ENCODE results near the gene SLC17A9.
"Not testable (repeated sequence)": the region's sequence is repeated elsewhere in the genome, so short reads cannot be mapped to it uniquely, and the experiment has no call there.

Gene SLC17A9

GRCh38 chr20:62957136-62958117 lies 4.9 kb downstream of the SLC17A9 start:
- no peak for DNase-seq (ENCODE audit: low spot score)

GRCh38 chr20:62958388-62959100 lies 6.0 kb downstream of the SLC17A9 start:
- no peak for DNase-seq (ENCODE audit: low spot score)

DNA sequence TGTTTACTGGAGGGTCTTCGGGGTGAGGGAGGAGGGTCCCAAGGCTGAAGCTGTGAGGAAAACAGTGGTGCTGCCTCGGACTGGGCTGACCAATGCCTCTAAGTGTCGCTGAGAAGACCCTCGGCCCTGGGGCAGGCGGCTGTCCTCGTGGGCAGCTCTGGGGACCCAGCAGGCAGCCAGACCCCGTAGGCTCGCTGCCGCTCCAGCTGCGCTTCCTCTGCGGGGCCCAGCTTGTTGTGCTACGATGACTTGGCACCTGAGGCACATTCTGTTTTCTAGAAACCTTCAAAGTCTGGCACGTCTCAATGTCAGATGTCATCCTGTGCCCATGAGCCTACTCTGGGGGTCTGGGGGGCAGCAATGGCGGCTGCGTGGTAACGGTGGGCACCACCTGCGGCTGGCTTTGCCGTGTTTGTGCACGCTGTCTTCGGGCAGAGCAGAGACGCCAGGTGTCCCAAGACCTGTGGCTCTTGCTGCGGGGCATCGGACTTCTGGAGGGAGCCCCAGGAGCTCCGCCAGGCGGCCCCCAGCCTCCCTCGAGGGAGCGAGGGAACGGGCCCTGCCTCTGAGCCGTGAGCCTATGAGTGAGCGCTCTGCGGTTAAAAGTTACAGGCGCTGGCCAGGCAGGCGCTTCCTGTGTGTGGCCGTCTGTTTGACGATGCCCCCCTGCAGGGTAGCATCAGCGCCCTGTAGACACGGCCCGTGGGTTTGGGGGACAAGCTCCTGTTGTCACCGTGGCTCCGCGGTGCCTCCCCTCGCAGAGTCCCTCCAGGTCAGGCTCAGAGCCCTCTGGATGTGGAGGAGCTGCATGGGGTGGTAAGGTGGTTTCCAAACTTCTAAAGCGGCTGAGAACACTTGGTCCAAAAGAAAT lies 6.8 kb downstream of the SLC17A9 start:
- no peak for DNase-seq (ENCODE audit: low spot score)

- DNase-seq (ENCODE audit: low spot score) = no peak
Observed at GRCh38 chr20:62959998-62960436, 7.5 kb downstream of the SLC17A9 start.

DNA sequence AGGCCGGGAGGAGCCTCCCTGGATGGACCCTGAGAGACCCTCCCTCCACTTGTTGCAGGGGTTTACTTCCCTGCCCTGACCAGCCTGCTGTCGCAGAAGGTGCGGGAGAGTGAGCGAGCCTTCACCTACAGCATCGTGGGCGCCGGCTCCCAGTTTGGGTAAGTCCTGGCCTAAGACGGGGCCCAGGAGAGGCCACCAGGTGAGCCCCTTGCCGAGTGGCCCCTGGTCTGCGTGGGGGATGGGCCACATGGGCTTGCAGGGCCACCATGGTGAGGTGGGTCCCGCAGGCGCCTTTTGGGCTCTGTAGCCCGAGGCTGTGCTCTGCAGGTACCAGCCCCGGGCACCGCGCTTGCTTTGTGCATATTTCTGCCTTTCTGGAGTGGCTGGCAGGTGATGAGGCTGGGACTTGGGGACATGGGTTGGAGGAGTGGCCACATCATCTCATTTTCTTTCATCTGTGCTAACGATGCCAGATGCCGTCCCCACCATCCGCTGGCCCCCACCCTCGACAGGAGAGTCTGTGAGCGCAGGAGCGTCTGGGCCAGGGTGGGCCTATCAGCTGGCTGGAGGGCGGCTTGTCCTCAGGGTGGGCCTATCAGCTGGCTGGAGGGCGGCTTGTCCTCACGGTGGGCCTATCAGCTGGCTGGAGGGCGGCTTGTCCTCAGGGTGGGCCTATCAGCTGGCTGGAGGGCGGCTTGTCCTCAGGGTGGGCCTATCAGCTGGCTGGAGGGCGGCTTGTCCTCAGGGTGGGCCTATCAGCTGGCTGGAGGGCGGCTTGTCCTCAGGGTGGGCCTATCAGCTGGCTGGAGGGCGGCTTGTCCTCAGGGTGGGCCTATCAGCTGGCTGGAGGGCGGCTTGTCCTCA lies 8.2 kb downstream of the SLC17A9 start:
- DNase-seq (ENCODE audit: low spot score) = not testable (repeated sequence)

DNA sequence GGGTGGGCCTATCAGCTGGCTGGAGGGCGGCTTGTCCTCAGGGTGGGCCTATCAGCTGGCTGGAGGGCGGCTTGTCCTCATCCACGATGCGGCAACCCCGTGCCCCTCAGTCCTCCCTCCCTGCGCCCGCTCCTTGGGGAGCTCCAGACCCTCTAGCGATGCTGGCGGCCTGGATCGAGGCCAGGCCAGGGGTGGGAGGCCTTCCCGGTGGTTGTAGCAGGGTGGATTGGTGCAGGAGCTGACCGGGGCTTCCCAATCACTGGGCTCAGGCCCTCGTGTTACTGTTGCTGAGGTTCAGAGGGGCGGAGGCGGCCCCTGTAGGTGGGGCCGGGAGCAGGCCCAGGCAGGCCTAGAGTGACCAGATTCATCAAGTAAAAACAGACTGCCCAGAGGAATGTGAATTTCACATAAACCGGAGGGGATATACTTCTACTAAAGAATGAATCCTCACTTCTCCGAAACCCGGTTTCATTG lies 8.8 kb downstream of the SLC17A9 start:
- DNase-seq (ENCODE audit: low spot score) = no peak

DNA sequence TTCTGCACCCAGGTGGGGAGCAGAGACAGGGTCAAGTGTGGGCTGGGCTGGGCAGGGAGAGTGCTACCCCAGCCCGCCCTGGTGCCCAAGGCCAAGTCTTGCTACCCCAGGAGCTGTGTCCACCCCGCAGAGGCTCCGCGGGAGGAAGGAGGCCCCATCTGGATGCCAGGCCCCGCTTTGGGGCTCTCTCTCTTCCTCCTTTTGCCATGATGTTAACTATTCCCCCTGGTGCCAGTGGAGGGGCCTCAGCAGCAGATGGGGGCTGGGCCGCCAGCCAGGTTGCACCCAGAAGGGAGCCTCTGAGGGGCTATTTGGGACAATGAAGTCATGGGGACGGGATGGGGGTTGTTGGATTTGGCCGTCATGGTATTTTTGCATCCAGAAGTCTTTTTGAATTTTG lies 9.3 kb downstream of the SLC17A9 start:
- DNase-seq (ENCODE audit: low spot score) = no peak

DNA sequence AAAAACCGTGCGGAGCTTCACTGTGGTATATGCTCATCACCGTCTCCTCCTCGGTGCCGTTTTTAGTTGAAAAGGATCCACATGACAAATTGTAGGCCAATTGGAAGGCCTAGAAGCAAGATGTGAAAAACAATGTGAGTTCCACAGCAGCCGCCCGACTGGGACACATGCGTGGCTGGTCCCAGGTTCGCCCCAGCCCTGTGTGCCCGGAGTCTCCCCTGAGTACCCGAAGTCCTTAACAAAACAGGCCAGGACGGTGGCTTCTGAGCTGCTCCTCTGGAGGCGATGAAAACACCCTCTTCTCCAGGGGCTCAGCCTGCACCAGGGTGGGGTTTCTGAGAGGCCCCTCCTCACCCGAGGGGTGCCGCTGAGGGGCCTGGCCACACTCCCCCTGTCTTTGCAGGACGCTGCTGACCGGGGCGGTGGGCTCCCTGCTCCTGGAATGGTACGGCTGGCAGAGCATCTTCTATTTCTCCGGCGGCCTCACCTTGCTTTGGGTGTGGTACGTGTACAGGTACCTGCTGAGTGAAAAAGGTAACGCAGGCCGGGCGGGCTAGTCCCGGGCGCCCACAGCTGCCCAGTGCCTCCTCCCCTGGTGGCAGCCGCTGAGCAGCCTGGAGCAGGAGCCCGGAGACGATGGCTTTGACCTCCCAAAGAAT lies 9.8 kb downstream of the SLC17A9 start:
- DNase-seq (ENCODE audit: low spot score) = no peak

GRCh38 chr20:62962891-62963613 lies 10.5 kb downstream of the SLC17A9 start:
- no peak for DNase-seq (ENCODE audit: low spot score)

GRCh38 chr20:62963614-62964397 lies 11.3 kb downstream of the SLC17A9 start:
- DNase-seq (ENCODE audit: low spot score) = no peak

DNA sequence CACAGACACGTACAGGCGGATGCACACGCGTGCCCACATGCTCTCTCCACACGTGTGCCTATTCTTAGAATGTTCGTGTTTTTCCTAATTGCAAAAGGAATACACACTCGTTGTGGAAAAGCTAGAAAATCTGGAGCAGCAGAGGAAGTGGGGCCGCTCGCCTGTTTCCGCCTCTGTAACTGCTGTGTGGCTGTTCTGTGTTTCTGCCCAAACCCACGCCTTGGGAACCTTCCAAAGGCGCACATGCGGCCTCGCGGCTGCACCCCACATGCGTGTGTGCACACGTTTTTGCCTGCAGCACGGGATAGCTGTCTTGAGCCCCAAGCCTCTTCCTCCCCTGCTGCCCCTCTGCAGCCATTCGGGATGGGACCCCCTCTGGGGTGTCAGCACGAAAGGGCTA lies 12.2 kb downstream of the SLC17A9 start:
- DNase-seq (ENCODE audit: low spot score) = no peak

GRCh38 chr20:62965363-62965771 lies 12.9 kb downstream of the SLC17A9 start:
- DNase-seq (ENCODE audit: low spot score) = no peak

GRCh38 chr20:62966212-62967148 lies 14.0 kb downstream of the SLC17A9 start:
- DNase-seq (ENCODE audit: low spot score) = no peak

DNA sequence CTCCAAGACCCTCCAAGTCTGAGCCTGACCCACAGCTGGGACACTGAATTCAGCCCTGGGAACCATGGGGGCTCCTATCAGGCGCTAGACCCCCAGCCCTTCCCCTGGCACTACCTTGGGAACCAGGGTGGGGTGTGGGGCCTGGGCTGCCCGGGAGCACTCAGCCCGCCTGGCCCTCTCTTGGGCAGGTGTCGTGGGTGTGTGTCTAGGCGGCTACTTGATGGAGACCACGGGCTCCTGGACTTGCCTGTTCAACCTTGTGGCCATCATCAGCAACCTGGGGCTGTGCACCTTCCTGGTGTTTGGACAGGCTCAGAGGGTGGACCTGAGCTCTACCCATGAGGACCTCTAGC lies 14.6 kb downstream of the SLC17A9 start:
- no peak for DNase-seq (ENCODE audit: low spot score)

- DNase-seq (ENCODE audit: low spot score) = no peak
Observed at GRCh38 chr20:62967628-62968351, 15.3 kb downstream of the SLC17A9 start.

GRCh38 chr20:62968378-62969178 lies 16.1 kb downstream of the SLC17A9 start:
- no peak for DNase-seq (ENCODE audit: low spot score)
